GM23248 (cell line): ENCODE measurements around the gene FAM219B.
"Not testable (repeated sequence)": the region's sequence is repeated elsewhere in the genome, so short reads cannot be mapped to it uniquely, and the experiment has no call there.

ENCODE experiments used
- EZH2 ChIP-seq: fragments of 200-600 bp; sonication (generic); IDR thresholded peaks from 2 replicates; pipeline ENCODE4 v1.6.1; 2018; ENCODE audit warnings: antibody characterized with exemption, mild to moderate bottlenecking; ENCODE audit not compliant: insufficient read depth, poor library complexity, severe bottlenecking
- EZH2phosphoT487 ChIP-seq: fragments of 200-600 bp; sonication (generic); IDR thresholded peaks from 2 replicates; pipeline ENCODE4 v1.6.1; 2018; ENCODE audit warnings: antibody characterized with exemption, moderate library complexity, mild to moderate bottlenecking, low read depth; ENCODE audit not compliant: insufficient read depth

GRCh38 chr15:74935193-74935592 lies 28.5 kb upstream of the FAM219B start:
- TF ChIP-seq EZH2phosphoT487, EZH2: not testable (repeated sequence)
